HCT116 (cell line): ENCODE data around the gene NTSR1.

ENCODE experiments used
- CTCF ChIP-seq, 3 experiments: fragments of 200-600 bp in 1 of 3; sonication (generic) in 1 of 3; IDR thresholded peaks in 2 of 3; conservative IDR thresholded peaks in 1 of 3; 2 replicates each; pipeline ENCODE4 v1.5.1; 2012 to 2017; ENCODE audit warnings: low read depth in 2 of 3, low read length in 2 of 3, antibody characterized with exemption in 1 of 3, borderline replicate concordance in 1 of 3, control low read depth in 1 of 3, mild to moderate bottlenecking in 1 of 3, mixed read lengths in 1 of 3, mixed run types in 1 of 3, moderate library complexity in 1 of 3; ENCODE audit not compliant: insufficient read depth in 1 of 3
- EGR1 ChIP-seq: IDR thresholded peaks from 2 replicates; pipeline ENCODE4 v1.6.1; 2012; ENCODE audit warnings: low read depth
- EZH2 ChIP-seq: fragments of 200-600 bp; sonication (generic); IDR thresholded peaks from 2 replicates; pipeline ENCODE4 v1.6.1; 2017; ENCODE audit warnings: antibody characterized with exemption, mixed run types
- POLR2A ChIP-seq: IDR thresholded peaks from 2 replicates; pipeline ENCODE4 v1.7.0; 2011; ENCODE audit warnings: borderline replicate concordance; ENCODE audit not compliant: insufficient read depth, insufficient read length; ENCODE audit errors: extremely low read depth
- POLR2AphosphoS5 ChIP-seq: IDR thresholded peaks from 2 replicates; pipeline ENCODE4 v1.6.1; 2011; ENCODE audit warnings: mild to moderate bottlenecking, low read depth, low read length, moderate library complexity
- RAD21 ChIP-seq: IDR thresholded peaks from 2 replicates; pipeline ENCODE4 v1.6.1; 2012; ENCODE audit warnings: low read depth, mild to moderate bottlenecking
- SIN3A ChIP-seq: IDR thresholded peaks from 2 replicates; pipeline ENCODE4 v1.6.1; 2012; ENCODE audit warnings: low read depth
- ZBTB33 ChIP-seq: IDR thresholded peaks from 2 replicates; pipeline ENCODE4 v1.6.1; 2011; ENCODE audit warnings: mild to moderate bottlenecking, low read length, moderate library complexity; ENCODE audit not compliant: insufficient replicate concordance; ENCODE audit errors: extremely low read depth

GRCh38 chr20:62696989-62697388, 11.6 kb upstream of the NTSR1 start:
- TF ChIP-seq POLR2A = no peak
- TF ChIP-seq CTCF (IDR thresholded peaks at IDR 0.05 in 2 of 3, conservative IDR thresholded peaks at IDR 0.05 in 1 of 3; ENCODE audit: borderline replicate concordance in 1 of 3, insufficient read depth in 1 of 3, low read depth in 2 of 3, low read length in 2 of 3) = no peak
- TF ChIP-seq SIN3A = no peak
- TF ChIP-seq EGR1 = no peak
- no peak for TF ChIP-seq POLR2AphosphoS5
- no peak for TF ChIP-seq ZBTB33
- TF ChIP-seq RAD21 = no peak
- no peak for TF ChIP-seq EZH2
